ENCODE results near the gene SPG21. TPM values are rescaled to one million over a fixed set of nuclear protein-coding genes. Genes with fewer than 3 reads are reported as not detected.
A peak's percentile ranks its signal among the peaks of the same experiment; 100 is the strongest.
"Not testable (repeated sequence)": the region's sequence is repeated elsewhere in the genome, so short reads cannot be mapped to it uniquely, and the experiment has no call there.

Gene SPG21, protein sequence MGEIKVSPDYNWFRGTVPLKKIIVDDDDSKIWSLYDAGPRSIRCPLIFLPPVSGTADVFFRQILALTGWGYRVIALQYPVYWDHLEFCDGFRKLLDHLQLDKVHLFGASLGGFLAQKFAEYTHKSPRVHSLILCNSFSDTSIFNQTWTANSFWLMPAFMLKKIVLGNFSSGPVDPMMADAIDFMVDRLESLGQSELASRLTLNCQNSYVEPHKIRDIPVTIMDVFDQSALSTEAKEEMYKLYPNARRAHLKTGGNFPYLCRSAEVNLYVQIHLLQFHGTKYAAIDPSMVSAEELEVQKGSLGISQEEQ
- polyA plus RNA-seq (2014; cell fraction: cytosol; rRNA removed): 96.9 and 99.9 TPM in 2 replicates
- 58.3 and 70.5 TPM in 2 replicates for polyA plus RNA-seq (2014; cell fraction: nucleus; rRNA removed)

GRCh38 chr15:64989416-64990167 lies at the start of gene SPG21:
TSS of gene SPG21 (minus strand) at chr15:64989914. CDS start at chr15:64983569, 6,345 bp downstream.
- DNase-seq (ENCODE audit: low spot score): peak; percentile 94

DNA sequence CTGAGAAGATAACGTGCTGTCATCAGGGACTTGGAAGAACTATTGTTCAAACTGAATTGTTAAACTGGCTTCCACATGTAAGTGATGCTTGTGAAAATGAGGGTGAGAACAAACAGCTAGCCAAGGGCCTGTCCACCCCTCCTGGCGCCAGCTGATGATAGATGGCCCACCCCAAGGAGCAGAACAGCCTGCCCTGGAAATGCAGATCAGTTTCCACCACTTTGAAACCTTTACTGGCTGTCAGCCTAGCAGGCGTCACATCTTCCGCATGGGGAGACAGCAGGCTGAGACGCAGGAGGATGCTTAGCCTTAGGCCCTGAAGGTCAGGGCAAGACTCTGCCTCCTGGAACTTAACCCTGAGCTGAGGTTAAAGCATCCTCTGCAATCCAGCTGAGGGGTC lies 49.1 kb upstream of the SPG21 start:
- no peak for DNase-seq (ENCODE audit: low spot score)

DNA sequence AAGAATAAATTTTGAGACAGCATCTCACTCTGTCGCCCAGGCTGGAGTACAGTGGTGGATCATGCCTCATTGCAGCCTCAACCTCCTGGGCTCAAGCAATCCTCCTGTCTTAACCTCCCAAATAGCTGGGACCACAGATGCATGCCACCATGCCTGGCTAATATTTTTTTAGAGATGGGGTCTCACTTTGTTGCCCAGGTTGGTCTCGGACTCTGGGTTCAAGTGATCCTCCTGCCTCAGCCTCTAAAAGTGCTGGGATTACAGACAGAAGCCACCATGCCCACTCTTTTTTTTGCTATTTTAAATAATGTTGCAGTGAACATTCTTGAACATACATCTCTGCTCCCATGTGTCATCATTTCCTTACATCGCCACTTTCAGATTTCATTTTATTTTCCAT lies 48.7 kb upstream of the SPG21 start:
- no peak for DNase-seq (ENCODE audit: low spot score)

GRCh38 chr15:65037309-65037708 lies 47.6 kb upstream of the SPG21 start:
- DNase-seq (ENCODE audit: low spot score): no peak

DNA sequence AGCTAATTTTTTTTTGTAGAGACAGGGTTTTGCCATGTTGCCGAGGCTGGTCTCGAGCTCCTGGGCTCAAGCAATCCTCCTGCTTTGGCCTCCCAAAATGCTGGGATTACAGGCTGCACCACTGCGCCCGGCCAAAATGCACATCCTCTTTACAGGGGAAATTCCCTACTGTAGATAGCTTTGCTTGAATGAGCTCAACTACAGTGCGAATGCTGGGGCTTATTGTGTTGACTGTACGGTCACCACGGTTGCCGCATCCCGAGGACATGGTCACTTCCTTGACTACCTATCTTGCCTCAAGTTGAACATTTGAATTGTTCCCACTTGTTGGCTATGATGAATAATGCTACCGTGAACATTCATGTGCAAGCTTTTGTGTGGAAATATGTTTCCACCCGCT lies 45.0 kb upstream of the SPG21 start:
- no peak for DNase-seq (ENCODE audit: low spot score)

DNA sequence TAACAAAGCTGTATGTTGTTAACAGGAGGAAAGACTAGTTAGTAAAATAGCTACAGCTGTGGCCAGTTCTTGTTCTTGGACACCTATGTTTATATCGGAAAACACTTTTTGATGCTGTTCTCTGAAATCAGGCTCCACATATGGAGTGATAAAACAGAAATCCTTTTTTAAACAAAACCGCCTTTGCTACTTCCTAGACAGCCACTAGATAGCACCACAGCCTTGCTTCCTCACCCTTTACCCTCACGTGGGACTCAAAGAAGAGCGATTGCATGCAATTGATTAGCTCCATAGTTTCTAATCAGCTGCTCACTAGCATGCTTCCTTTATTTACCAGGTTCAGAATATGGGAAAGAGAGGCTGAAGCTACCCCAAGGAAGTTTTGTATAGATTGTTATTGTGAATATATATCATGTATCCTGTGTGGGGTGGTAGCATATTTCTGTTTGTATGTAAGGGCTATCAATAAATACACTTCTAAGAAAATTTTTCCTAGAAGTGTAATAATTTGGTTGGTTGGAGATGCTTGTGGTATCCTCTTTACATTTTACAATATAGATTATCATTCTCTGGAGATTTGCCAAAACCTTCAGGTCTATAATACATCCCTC lies 44.0 kb upstream of the SPG21 start:
- peak; percentile 58 for DNase-seq (ENCODE audit: low spot score)

DNA sequence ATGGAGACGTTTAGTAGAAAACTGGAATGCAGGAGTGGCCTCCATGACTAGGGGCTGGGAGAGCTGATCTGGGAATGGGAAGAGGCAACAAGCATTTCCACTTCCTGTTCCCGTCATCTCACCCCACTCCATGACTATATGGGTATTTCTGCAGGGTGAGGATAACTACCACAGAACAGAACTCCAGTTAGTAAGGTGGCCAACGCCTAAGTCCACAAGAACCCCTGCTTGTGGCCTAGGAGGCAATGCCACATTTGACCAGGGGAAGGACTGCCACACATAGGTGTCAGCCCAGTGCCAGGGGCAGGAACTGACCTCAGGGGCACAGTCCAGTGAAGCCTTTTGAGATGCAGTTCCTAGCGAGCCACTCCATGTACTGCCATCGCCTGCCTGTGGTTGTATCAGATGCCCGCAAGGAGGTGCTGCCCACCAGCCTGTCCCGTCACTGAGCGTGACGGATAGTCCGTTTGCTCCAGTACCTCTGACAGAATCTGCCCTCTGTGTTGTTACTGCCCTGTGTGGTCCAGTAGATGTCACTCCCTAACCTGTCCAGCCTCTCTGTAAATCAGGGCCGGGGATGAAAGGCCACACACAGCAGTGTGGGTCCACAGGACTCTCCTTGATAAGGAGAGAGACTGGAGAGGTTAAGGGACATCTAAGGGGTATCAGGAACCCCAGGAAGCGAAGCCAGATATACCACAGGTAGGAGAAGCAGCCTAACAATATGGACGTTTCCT lies 43.3 kb upstream of the SPG21 start:
- DNase-seq (ENCODE audit: low spot score): peak; percentile 84

- DNase-seq (ENCODE audit: low spot score): no peak
Measured at GRCh38 chr15:65029736-65030208, 40.1 kb upstream of the SPG21 start.

GRCh38 chr15:65028921-65029735 lies 39.4 kb upstream of the SPG21 start, which contains the start of gene MTFMT:
TSS of gene MTFMT (minus strand) at chr15:65029639. CDS start at chr15:65029613, 26 bp downstream.
- peak; percentile 82 for DNase-seq (ENCODE audit: low spot score)

DNA sequence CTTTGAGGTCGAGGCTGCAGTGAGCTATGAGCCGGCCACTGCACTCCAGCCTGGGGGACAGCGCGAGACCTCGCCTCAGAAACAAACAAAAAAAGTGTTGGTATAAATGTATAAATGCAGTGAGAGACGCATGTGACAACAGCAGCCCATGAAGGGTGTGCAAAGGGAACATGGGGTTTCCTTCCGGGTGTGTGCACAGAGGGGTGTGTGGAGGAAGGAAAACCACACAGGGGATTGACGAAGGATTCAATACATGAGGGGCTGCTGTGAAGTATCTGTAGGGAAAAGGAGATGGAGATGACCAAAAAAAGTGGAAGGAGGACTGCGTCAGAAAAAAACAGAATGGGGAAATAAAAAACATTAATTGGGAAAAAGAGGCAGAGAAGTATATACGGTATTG lies 38.6 kb upstream of the SPG21 start:
- no peak for DNase-seq (ENCODE audit: low spot score)

- DNase-seq (ENCODE audit: low spot score): no peak
Measured at GRCh38 chr15:65027593-65027992, 37.9 kb upstream of the SPG21 start.

GRCh38 chr15:65026756-65027155 lies 37.0 kb upstream of the SPG21 start:
- DNase-seq (ENCODE audit: low spot score): no peak

DNA sequence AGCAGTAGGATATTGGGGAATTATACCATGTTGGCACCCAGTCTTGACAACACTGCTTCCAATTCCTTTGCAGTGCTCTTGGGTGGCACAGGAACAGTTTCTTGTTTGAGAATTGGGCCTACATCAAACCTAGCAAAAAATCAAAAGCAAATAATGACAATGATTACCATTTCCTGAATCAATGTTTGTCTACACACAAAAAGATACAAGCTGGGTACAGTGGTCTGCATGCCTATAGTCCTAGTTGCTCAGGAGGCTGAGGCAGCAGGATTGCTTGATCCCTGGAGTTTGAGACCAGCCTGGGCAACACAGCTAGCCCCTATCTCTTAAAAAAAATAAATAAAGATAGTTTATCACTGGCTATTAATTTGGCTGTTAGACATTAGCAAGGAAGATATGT lies 31.8 kb upstream of the SPG21 start:
- no peak for DNase-seq (ENCODE audit: low spot score)

DNA sequence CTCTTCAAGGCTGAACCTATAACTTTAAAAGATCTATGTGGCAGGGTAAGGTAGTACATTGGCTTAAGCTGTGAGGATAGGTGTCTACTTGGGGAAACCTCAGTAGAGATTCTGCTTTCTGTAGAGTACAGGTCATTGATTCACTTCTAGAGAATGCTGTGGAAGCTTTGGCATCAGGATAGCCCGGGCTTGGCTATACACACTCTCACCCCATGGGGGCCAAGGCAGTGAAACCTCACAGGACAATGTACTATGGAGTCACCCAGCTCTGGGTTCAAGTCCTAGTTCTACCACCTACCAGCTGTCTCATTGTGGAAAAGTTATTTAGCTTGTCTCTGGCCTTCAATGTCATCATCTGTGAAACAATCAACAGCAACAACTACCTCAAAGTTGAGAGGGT lies 30.7 kb upstream of the SPG21 start:
- no peak for DNase-seq (ENCODE audit: low spot score)

GRCh38 chr15:65011198-65011597 lies 21.5 kb upstream of the SPG21 start:
- not testable (repeated sequence) for DNase-seq (ENCODE audit: low spot score)

GRCh38 chr15:65008983-65009382 lies 19.3 kb upstream of the SPG21 start:
- no peak for DNase-seq (ENCODE audit: low spot score)

DNA sequence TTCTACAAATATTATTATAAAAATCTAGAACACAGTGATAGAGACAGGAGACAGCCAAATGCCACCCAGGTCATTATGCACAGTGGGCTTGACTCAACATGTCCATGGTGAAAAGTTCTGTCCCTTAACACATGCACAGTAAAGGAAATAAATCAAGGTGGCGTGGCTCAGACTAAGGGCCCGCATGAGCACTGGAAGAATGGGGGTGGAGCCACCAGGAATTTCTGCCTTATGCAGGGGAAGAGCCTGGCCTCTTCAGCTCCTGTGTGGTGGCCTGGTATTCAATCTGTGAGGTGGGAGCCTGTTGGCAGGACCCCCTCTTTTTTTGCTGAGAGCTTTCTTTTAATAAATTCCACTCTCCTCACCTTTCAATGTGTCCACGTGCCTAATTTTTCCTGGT lies 17.2 kb upstream of the SPG21 start:
- no peak for DNase-seq (ENCODE audit: low spot score)

DNA sequence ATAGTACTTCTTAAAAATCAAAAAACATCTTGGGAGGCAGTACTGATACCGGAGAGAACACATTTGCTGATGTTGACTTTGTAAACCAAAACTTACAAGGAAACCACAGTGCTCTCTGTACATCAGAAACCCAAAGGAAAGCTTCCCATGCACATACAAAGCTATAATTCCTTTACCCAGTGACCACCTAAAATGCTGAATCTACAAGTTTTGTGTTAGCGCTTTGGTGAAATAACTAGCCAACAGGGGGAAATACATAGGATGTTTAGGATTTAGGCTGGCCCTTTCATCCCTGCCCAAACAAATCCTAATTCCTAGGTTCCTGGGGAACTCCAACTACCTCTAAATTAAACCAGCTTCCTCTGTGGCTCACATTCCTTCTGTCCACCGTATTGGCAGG lies 15.3 kb upstream of the SPG21 start:
- no peak for DNase-seq (ENCODE audit: low spot score)

GRCh38 chr15:64997745-64998375 lies 8.1 kb upstream of the SPG21 start:
- no peak for DNase-seq (ENCODE audit: low spot score)

DNA sequence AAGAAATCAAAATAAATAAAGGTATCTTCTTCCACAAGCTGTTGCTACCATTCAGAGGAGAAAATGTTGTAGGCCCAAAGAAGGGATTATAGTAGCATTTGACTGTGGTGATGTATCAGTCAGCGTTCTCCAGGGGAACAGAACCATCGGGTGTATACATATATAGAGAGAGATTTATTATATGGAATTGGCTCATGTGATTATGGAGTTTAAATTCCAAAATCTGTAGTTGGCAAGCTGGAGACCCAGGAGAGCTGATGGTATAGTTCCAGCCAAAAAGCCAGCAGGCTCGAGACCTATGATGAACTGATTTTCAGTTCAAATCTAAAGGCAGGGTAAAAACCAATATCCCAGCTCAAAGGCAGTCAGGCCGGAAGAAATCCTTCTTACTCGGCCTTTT lies 7.4 kb upstream of the SPG21 start:
- no peak for DNase-seq (ENCODE audit: low spot score)

Data from SK-N-DZ (cell line).